NCI-H82 treated with DMSO at 0.1 percent for 48 hours (cell line): ENCODE measurements around the gene RBFOX2.
"Not testable (repeated sequence)": the region's sequence is repeated elsewhere in the genome, so short reads cannot be mapped to it uniquely, and the experiment has no call there.

Experiments used
- DNase-seq: peaks from one replicate; lab custom pipeline; 2025; ENCODE audit not compliant: unreplicated experiment; lab: John Stamatoyannopoulos, UW

RBFOX2 gene

GRCh38 chr22:35721960-35722359 is 306.7 kb downstream of the RBFOX2 start:
- DNase-seq = no peak

GRCh38 chr22:35719212-35719875 is 309.3 kb downstream of the RBFOX2 start:
- DNase-seq = no peak

DNA sequence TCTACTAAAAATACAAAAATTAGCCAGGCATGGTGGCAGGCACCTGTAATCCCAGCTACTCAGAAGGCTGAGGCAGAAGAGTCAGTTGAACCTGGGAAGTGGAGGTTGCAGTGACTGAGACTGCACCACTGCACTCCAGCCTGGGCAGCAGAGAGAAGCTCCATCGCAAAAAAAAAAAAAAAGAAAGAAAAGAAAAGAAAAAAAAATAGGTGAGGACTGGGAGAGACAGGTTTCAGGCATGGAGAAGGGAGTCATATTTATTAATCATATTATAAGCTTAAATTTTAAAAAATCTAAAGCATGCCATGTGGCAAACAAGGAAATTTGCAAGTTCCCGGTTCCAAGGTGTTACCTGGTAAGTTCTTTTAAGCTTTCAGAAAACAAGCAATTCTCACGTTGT is 311.1 kb downstream of the RBFOX2 start, which contains the start of gene APOL5:
APOL5 (plus strand) TSS at position 301 of the 400 bp plus-strand sequence; CDS start at position 301, 0 bp downstream.
- DNase-seq = no peak

DNA sequence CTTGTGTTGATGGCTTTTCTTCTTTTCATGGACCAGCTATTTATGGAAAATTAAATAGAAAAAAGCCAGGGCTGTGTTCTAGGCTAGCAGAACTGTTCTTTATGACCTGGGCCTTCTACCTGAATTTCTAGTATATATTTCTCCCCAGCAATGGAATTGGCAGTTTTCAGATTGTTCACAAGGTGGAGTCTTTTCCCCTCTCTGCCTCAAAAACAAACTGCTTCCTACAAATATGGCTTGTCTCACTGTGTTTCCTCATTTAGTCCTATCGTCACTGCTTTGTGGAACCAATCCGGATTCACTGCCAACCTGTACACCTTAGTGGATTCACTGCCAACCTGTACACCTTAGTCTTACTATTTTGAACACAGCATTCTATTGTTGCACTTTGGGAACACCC is 316.0 kb downstream of the RBFOX2 start:
- DNase-seq = no peak

DNA sequence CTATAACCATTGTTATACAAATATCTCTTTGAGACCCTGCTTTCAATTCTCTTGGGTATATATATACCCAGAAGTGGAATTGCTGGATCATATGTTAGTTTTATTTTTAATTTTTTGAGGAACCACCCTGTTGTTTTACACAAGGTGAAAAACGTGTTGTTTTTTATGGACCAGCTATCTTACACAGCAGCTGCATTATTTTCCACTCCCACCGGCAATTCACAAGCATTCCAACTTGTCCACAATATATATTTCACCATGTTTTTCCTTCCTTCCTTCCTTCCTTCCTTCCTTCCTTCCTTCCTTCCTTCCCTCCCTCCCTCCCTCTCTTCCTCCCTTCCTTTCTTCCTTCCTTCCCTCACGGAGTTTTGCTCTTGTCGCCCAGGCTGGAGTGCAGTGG is 317.3 kb downstream of the RBFOX2 start:
- DNase-seq = no peak

DNA sequence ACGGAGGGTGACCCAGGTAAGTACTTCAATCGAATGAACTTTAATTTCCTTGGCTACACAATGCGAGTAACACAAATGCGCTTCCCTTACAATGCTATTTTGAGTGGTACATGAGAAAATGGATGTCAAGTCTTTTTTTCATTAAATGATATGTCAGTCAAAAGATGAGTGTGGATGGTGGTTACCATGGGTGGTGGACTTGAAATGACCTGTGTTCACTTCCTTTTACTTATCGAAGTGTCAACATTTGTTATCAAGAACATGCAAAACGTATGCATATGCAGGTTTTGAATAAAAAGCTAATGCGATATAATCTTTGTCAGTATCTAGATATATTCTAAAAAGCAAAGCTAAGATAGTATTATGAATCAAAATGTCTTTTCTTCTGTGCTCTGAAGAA is 319.7 kb downstream of the RBFOX2 start:
- no peak for DNase-seq

DNA sequence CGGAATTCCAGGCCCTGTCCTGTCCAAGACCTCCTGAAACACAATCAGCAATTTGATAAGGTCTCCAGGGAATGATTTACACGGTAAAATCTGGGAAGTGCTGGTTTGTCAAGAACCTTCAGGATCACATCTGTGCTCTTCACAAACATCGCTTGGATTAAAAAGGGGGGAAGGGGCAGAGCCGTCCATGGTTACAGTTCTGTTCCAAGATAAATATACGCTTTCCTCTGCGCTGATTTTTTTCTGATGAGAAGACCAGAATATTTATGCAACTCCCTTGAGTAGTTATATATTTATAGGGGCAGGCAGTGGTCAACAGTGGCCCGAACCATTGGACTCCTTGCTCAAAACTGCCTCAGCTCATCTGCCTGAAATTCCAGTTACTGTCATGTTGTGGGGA is 320.2 kb downstream of the RBFOX2 start:
- DNase-seq = no peak

DNA sequence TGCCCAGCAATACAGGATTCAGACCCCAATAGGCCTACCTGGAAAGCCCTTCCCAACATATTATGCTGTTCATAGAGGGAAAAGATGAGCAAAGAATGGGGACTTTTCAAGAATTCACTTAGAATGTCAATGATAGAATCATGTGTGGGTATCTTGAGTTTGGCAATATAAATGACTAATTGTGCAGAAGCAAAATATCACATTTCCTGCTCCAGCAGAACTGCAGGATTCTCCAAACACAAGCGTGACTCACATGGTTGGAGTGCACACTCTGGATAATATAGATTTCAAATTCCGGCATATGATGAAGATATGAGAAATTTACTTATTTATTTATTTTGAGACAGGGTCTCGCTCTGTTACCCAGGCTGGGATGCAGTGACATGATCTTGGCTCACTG is 323.5 kb downstream of the RBFOX2 start:
- DNase-seq = no peak

DNA sequence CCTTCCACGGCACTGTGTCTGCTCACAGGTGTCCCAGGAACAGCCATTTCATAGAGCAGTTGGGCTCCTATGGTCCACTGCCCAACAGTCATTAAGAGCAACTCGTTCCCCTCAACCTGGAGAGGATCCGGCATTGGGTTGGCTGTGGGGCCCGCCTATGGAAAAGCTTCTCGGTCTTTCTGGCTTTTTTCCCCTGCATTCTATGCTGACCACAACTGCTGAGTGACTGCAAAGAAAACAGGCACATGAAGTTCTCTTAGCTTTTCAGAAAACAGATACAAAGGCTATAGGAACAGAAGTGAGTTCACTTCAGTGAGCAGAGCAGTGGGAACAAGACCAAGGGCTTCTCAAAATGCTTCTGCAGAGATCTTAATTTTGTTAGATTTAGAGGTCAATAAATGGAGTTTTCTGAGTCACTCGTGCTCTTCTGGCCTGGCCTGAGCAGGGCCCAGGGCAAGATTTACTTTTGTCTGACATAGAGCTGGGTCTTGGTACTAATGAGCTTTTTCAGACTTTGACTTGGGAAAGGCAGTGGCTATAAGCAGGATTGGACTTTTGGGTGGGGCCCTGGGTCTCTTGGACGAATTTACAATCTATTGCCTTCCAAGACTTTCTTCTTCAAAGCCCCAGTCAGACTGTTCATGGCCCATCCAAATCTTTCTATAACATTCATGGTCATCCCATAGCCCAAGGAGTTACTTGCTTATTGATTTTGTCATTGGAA is 324.6 kb downstream of the RBFOX2 start:
- DNase-seq = no peak

GRCh38 chr22:35699852-35700251 is 328.8 kb downstream of the RBFOX2 start:
- DNase-seq = not testable (repeated sequence)

GRCh38 chr22:35697142-35697541 is 331.5 kb downstream of the RBFOX2 start:
- no peak for DNase-seq

DNA sequence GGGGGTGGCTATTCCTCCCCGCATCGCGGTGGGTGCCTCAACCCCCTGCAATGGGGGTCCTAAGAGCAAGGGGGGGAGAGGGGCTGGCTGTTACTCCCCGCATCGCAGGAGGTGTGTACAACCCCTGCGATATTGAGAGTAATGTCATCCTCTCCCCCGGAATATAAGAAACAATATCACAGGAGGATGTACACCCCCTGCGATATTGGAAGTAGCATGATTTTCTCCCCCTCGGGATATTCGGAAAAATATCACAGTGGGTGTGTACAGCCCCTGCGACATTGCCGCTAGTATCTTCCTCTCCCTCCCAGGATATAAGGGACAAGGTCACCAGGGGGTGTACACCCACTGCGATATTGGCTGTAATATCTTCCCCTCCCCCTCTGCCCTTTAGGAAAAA is 333.4 kb downstream of the RBFOX2 start:
- DNase-seq = no peak

DNA sequence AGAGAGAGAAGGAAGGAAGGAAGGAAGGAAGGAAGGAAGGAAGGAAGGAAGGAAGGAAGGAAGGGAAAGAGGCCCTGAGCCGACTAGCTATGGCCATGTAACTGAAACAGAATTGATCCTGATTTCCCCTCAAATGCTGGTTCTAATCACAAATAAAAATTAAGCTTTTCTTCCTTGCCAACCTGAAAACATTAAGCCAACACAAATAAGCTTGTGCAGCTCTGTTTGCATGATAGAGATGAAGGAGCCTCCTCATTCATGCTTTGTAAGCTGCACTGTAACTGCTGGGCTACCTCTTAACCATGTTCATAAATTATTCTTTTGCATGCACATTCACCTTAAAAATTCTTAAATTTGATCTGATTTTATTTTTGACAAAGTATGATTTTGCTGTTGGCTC is 338.6 kb downstream of the RBFOX2 start:
- DNase-seq = no peak

- no peak for DNase-seq
Observed at GRCh38 chr22:35688913-35689675, 339.5 kb downstream of the RBFOX2 start.
